Astrocyte (in vitro differentiated cells and primary cell): ENCODE results near the gene CACNB2. TPM values are rescaled to one million over a fixed set of nuclear protein-coding genes. Genes with fewer than 3 reads are reported as not detected.

Experiments used
- DNase-seq: peaks from one replicate; pipeline ENCODE4 v3.0.0-alpha.2; 2010; ENCODE audit warnings: low read depth
- FAIRE-seq: peaks from 2 replicates; lab custom pipeline; 2011; peaks lifted over from hg19 to GRCh38; lab: Jason Lieb, UNC
- H2AFZ ChIP-seq: 2 replicates; pipeline ENCODE4 v1.6.0; 2012; ENCODE audit warnings: low read depth, low read length, inconsistent platforms
- H3K27ac ChIP-seq: 2 replicates; pipeline ENCODE4 v1.5.1; 2011; ENCODE audit warnings: low read depth, low read length, inconsistent platforms
- H3K27me3 ChIP-seq: 2 replicates; pipeline ENCODE4 v1.6.0; 2011; ENCODE audit warnings: low read length, inconsistent platforms; ENCODE audit not compliant: insufficient read depth
- H3K36me3 ChIP-seq: 2 replicates; pipeline ENCODE4 v1.5.1; 2011; ENCODE audit warnings: low read length, inconsistent platforms; ENCODE audit not compliant: insufficient read depth
- H3K4me1 ChIP-seq: 2 replicates; pipeline ENCODE4 v1.5.1; 2011; ENCODE audit warnings: low read length, inconsistent platforms; ENCODE audit not compliant: insufficient read depth
- H3K4me2 ChIP-seq: 2 replicates; pipeline ENCODE4 v1.6.0; 2012; ENCODE audit warnings: low read length, inconsistent platforms
- H3K4me3 ChIP-seq: 2 replicates; pipeline ENCODE4 v1.5.1; 2011; ENCODE audit warnings: low read depth, mild to moderate bottlenecking, low read length, inconsistent platforms; ENCODE audit not compliant: insufficient read depth
- H3K79me2 ChIP-seq: 2 replicates; pipeline ENCODE4 v1.6.0; 2012; ENCODE audit warnings: mild to moderate bottlenecking, low read length, inconsistent platforms; ENCODE audit not compliant: insufficient read depth
- H3K9ac ChIP-seq: 2 replicates; pipeline ENCODE4 v1.6.0; 2012; ENCODE audit warnings: mild to moderate bottlenecking, low read length, inconsistent platforms
- H3K9me3 ChIP-seq: 2 replicates; pipeline ENCODE4 v1.5.1; 2012; ENCODE audit warnings: low read depth, mild to moderate bottlenecking, low read length, inconsistent platforms; ENCODE audit not compliant: insufficient read depth
- H4K20me1 ChIP-seq: 2 replicates; pipeline ENCODE4 v1.6.0; 2012; ENCODE audit warnings: low read length, inconsistent platforms; ENCODE audit not compliant: insufficient read depth
- H3K27ac Mint-ChIP-seq: one replicate; pipeline ENCODE4 v1.8.0; 2021; ENCODE audit warnings: mild to moderate bottlenecking, mixed read lengths; ENCODE audit not compliant: unreplicated experiment
- H3K27me3 Mint-ChIP-seq: one replicate; pipeline ENCODE4 v1.8.0; 2021; ENCODE audit warnings: low read depth, mixed read lengths; ENCODE audit not compliant: unreplicated experiment
- H3K36me3 Mint-ChIP-seq: one replicate; pipeline ENCODE4 v1.8.0; 2021; ENCODE audit warnings: low read depth, mixed read lengths; ENCODE audit not compliant: unreplicated experiment
- H3K4me1 Mint-ChIP-seq: one replicate; pipeline ENCODE4 v1.8.0; 2021; ENCODE audit warnings: low read depth, mixed read lengths; ENCODE audit not compliant: unreplicated experiment
- H3K4me3 Mint-ChIP-seq: one replicate; pipeline ENCODE4 v1.8.0; 2021; ENCODE audit warnings: mild to moderate bottlenecking, moderate library complexity, mixed read lengths; ENCODE audit not compliant: unreplicated experiment
- H3K9me3 Mint-ChIP-seq: one replicate; pipeline ENCODE4 v1.8.0; 2021; ENCODE audit warnings: mild to moderate bottlenecking, mixed read lengths; ENCODE audit not compliant: unreplicated experiment
- EZH2 ChIP-seq: IDR thresholded peaks from 2 replicates; pipeline ENCODE4 v1.6.1; 2012; ENCODE audit warnings: mild to moderate bottlenecking, low read length, inconsistent platforms; ENCODE audit not compliant: insufficient read depth
- total RNA-seq: library from RNA; stranded (reverse); gene quantifications from 2 replicates; pipeline ENCODE4 v1.2.1, GENCODE V29; 2021
- TF ChIP-seq, protein P1 (sequence below): IDR thresholded peaks from 2 replicates; pipeline ENCODE4 v1.5.1; 2011; ENCODE audit warnings: low read depth, mild to moderate bottlenecking, inconsistent platforms, low read length, moderate library complexity; ENCODE audit not compliant: insufficient read depth

CACNB2 gene
- total RNA-seq, 1 donor from 2014 or later, result 0.66 TPM

DNA sequence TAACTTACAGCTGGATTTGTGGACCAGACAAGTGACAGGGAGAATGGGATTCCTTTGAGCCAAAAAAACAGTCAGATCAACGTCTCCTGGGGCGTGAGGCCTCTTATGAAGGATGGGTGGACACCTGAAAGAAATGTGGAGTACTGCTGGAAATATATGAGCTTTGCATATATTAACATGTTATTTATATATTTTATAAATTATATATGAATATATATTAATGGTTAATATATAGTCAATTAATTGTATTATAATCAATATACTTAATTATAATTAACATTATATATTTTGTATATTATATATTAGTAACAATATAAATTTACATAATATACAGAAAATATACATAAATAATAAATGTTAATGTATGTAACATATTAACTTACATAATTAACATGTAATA is 57.5 kb downstream of the CACNB2 start:
- DNase-seq (no peak), FAIRE-seq (no peak)
- no peaks in the 10 kb centered on the region for H3K27me3 ChIP-seq
- no peaks in the 10 kb centered on the region for H4K20me1 ChIP-seq
- peaks cover 9% of the 10 kb centered on the region for H3K4me1 ChIP-seq
- H3K9me3 Mint-ChIP-seq, result peaks cover 2% of the 10 kb centered on the region
- H3K4me3 ChIP-seq, result no peak overlapping the region
- no peaks in the 10 kb centered on the region for H3K36me3 Mint-ChIP-seq
- H3K27ac ChIP-seq, result no peak overlapping the region
- peaks cover 2% of the 10 kb centered on the region for H3K27me3 Mint-ChIP-seq
- H3K36me3 ChIP-seq, result no peaks in the 10 kb centered on the region
- no peak overlapping the region for H3K9ac ChIP-seq
- no peak overlapping the region for H3K4me2 ChIP-seq
- no peak for TF ChIP-seq EZH2
- TF ChIP-seq, protein P1, sequence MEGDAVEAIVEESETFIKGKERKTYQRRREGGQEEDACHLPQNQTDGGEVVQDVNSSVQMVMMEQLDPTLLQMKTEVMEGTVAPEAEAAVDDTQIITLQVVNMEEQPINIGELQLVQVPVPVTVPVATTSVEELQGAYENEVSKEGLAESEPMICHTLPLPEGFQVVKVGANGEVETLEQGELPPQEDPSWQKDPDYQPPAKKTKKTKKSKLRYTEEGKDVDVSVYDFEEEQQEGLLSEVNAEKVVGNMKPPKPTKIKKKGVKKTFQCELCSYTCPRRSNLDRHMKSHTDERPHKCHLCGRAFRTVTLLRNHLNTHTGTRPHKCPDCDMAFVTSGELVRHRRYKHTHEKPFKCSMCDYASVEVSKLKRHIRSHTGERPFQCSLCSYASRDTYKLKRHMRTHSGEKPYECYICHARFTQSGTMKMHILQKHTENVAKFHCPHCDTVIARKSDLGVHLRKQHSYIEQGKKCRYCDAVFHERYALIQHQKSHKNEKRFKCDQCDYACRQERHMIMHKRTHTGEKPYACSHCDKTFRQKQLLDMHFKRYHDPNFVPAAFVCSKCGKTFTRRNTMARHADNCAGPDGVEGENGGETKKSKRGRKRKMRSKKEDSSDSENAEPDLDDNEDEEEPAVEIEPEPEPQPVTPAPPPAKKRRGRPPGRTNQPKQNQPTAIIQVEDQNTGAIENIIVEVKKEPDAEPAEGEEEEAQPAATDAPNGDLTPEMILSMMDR, result no peak
- no peak overlapping the region for H2AFZ ChIP-seq
- no peak overlapping the region for H3K4me3 Mint-ChIP-seq
- H3K4me1 Mint-ChIP-seq, result no peaks in the 10 kb centered on the region
- H3K79me2 ChIP-seq, result no peaks in the 10 kb centered on the region
- H3K9me3 ChIP-seq, result no peaks in the 10 kb centered on the region
- no peak overlapping the region for H3K27ac Mint-ChIP-seq

DNA sequence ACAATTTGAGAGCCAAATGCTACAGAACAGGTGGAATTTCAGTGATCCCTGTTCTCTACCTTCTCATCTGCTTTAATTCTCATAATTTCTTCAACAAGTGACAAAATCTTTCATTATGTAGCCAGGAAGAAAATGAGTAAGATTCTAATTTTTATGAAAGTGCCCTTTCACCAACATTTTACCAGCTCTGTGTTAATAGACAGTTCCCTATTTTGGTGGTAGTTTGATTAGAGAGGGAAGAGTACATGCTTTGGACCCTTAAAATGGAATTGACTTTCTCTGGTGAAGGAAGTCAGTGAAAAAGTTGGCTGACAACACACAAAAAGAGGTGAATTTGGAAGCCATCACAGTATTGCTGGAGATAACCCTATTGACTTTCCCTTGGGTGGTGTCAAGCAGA is 61.7 kb downstream of the CACNB2 start:
- H2AFZ ChIP-seq, result no peak overlapping the region
- TF ChIP-seq EZH2, result no peak
- TF ChIP-seq, protein P1, result no peak
- no peaks in the 10 kb centered on the region for H4K20me1 ChIP-seq
- FAIRE-seq (no peak), DNase-seq (no peak)
- no peak overlapping the region for H3K4me3 ChIP-seq
- no peak overlapping the region for H3K9ac ChIP-seq
- peaks cover 2% of the 10 kb centered on the region for H3K27me3 Mint-ChIP-seq
- H3K36me3 Mint-ChIP-seq, result no peaks in the 10 kb centered on the region
- H3K36me3 ChIP-seq, result no peaks in the 10 kb centered on the region
- H3K27ac ChIP-seq, result no peak overlapping the region
- no peaks in the 10 kb centered on the region for H3K4me1 Mint-ChIP-seq
- H3K79me2 ChIP-seq, result no peaks in the 10 kb centered on the region
- no peaks in the 10 kb centered on the region for H3K9me3 ChIP-seq
- no peaks in the 10 kb centered on the region for H3K27me3 ChIP-seq
- H3K9me3 Mint-ChIP-seq, result no peaks in the 10 kb centered on the region
- no peak overlapping the region for H3K4me3 Mint-ChIP-seq
- H3K4me2 ChIP-seq, result no peak overlapping the region
- H3K27ac Mint-ChIP-seq, result no peak overlapping the region
- no peaks in the 10 kb centered on the region for H3K4me1 ChIP-seq

DNA sequence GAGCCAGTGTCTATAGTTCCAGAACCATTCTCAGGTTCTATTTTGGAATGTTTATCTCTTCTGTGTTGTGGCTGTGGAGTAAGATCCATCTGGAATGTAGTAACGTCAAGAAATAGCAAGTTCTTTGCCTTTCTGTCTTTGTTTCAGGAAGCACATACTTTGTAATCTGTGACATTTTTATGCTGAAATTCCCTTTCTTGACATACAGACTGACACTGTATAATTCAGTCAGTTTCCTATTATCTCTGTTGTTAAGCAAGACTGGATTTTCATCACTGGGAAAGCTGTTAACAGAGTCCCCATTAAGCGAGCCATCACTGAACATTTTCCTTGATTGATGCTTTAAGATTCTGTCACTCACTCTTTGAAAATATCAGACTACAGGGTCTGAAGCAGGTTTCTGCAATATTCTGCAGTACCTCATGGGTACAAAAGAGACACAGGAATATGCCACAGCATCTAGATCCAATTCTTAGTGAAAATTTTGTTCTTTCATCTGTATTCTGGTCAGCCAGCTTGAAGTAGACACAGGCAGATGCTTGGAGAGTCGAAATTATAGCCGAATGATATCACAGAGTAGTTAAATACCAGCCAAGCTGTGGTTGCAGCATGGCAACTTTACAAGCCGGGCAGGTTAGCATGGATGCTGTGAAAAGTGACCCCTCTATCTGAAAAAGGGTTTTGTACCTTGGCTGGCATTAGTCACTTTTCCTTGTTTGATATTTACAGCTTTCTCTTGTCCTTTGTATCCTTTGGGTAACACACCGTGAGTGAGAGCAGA is 62.6 kb downstream of the CACNB2 start:
- H3K4me3 Mint-ChIP-seq, result no peak overlapping the region
- Histone ChIP-seq H3K79me2 (no peaks in the 10 kb centered on the region), H3K27me3 (no peaks in the 10 kb centered on the region), H3K27ac (no peak overlapping the region), H3K36me3 (no peaks in the 10 kb centered on the region), H3K9ac (no peak overlapping the region), H3K4me1 (no peaks in the 10 kb centered on the region), H3K4me2 (no peak overlapping the region), H3K9me3 (no peaks in the 10 kb centered on the region), H3K4me3 (no peak overlapping the region), H4K20me1 (no peaks in the 10 kb centered on the region), H2AFZ (no peak overlapping the region)
- H3K4me1 Mint-ChIP-seq, result no peaks in the 10 kb centered on the region
- TF ChIP-seq EZH2, result no peak
- TF ChIP-seq, protein P1, result no peak
- H3K27ac Mint-ChIP-seq, result no peak overlapping the region
- FAIRE-seq (no peak), DNase-seq (no peak)
- H3K36me3 Mint-ChIP-seq, result no peaks in the 10 kb centered on the region
- no peaks in the 10 kb centered on the region for H3K9me3 Mint-ChIP-seq
- H3K27me3 Mint-ChIP-seq, result peaks cover 2% of the 10 kb centered on the region
